Amygdala (tissue), 56 donors: ENCODE results near the gene LLGL2.
"Not testable (repeated sequence)": the region's sequence is repeated elsewhere in the genome, so short reads cannot be mapped to it uniquely, and the experiment has no call there.

Experiments used
- DNase-seq, 56 donors: peaks; one replicate each; lab custom pipeline; 2025; lab: John Stamatoyannopoulos, UW

Gene LLGL2

GRCh38 chr17:75566834-75567233 is 41.3 kb downstream of the LLGL2 start:
- DNase-seq, result no peak

GRCh38 chr17:75568412-75569255 is 43.1 kb downstream of the LLGL2 start:
- no peak for DNase-seq

GRCh38 chr17:75570034-75570676 is 44.7 kb downstream of the LLGL2 start:
- no peak for DNase-seq

- no peak for DNase-seq
Observed at GRCh38 chr17:75570772-75571171, 45.3 kb downstream of the LLGL2 start.

- DNase-seq, result peak in 19 of 56 donors; percentile 3 to 58 (median 23)
Observed at GRCh38 chr17:75571197-75571884, 45.8 kb downstream of the LLGL2 start.

- DNase-seq, result no peak
Observed at GRCh38 chr17:75571885-75572215, 46.4 kb downstream of the LLGL2 start.

GRCh38 chr17:75572713-75573539 is 47.4 kb downstream of the LLGL2 start:
- DNase-seq, result no peak

GRCh38 chr17:75573540-75573957 is 48.1 kb downstream of the LLGL2 start:
- DNase-seq, result no peak

GRCh38 chr17:75573994-75574393 is 48.5 kb downstream of the LLGL2 start:
- no peak for DNase-seq

- no peak for DNase-seq
Observed at GRCh38 chr17:75574404-75575036, 49.0 kb downstream of the LLGL2 start.

- no peak for DNase-seq
Observed at GRCh38 chr17:75575197-75575596, 49.7 kb downstream of the LLGL2 start.

GRCh38 chr17:75575728-75576127 is 50.2 kb downstream of the LLGL2 start:
- DNase-seq, result no peak

- no peak for DNase-seq
Observed at GRCh38 chr17:75576661-75577060, 51.2 kb downstream of the LLGL2 start.

GRCh38 chr17:75581121-75581725 is 55.7 kb downstream of the LLGL2 start:
- DNase-seq, result peak in 2 of 56 donors; percentile 12 to 27

- not testable (repeated sequence) for DNase-seq
Observed at GRCh38 chr17:75583197-75583596, 57.7 kb downstream of the LLGL2 start.

- DNase-seq, result no peak
Observed at GRCh38 chr17:75584849-75585175, 59.3 kb downstream of the LLGL2 start.

GRCh38 chr17:75587675-75588595 is 62.4 kb downstream of the LLGL2 start, which contains the start of gene MYO15B:
Gene MYO15B (plus strand): TSS chr17:75587800. CDS start chr17:75588058, 258 bp downstream.
- peak in 35 of 56 donors; percentile 5 to 71 (median 40) for DNase-seq

- peak in 14 of 56 donors; percentile 17 to 66 (median 50) for DNase-seq
Observed at GRCh38 chr17:75588596-75589011, 63.1 kb downstream of the LLGL2 start.
